Smooth muscle cell (in vitro differentiated cells): Measurements from ENCODE around the gene AKAP13. TPM values are rescaled to one million over a fixed set of nuclear protein-coding genes. Genes with fewer than 3 reads are reported as not detected.

Experiments used
- DNase-seq: peaks from one replicate; lab custom pipeline; 2025; ENCODE audit not compliant: unreplicated experiment; lab: John Stamatoyannopoulos, UW
- H2AFZ ChIP-seq: fragments of 200-600 bp; sonication (generic); 2 replicates; pipeline ENCODE4 v1.6.0; 2016; ENCODE audit warnings: antibody characterized with exemption, low read depth, mild to moderate bottlenecking
- H3F3A ChIP-seq: fragments of 200-600 bp; sonication (generic); 2 replicates; pipeline ENCODE4 v1.6.0; 2017; ENCODE audit warnings: antibody characterized with exemption, low read depth
- H3K27ac ChIP-seq: fragments of 200-600 bp; sonication (generic); 2 replicates; pipeline ENCODE4 v1.5.1; 2016; ENCODE audit warnings: low read depth, mild to moderate bottlenecking
- H3K27me3 ChIP-seq: fragments of 200-600 bp; sonication (generic); 2 replicates; pipeline ENCODE4 v1.6.1; 2016; ENCODE audit warnings: low read depth, mild to moderate bottlenecking
- H3K36me3 ChIP-seq: fragments of 200-600 bp; sonication (generic); 2 replicates; pipeline ENCODE4 v1.5.1; 2016; ENCODE audit warnings: low read depth
- H3K4me1 ChIP-seq: fragments of 200-600 bp; sonication (generic); 2 replicates; pipeline ENCODE4 v1.5.1; 2016; ENCODE audit warnings: low read depth
- H3K4me2 ChIP-seq: fragments of 200-600 bp; sonication (generic); 2 replicates; pipeline ENCODE4 v1.6.0; 2016; ENCODE audit warnings: mild to moderate bottlenecking
- H3K4me3 ChIP-seq: fragments of 200-600 bp; sonication (generic); 2 replicates; pipeline ENCODE4 v1.5.1; 2016; ENCODE audit warnings: mild to moderate bottlenecking
- H3K79me2 ChIP-seq: fragments of 200-600 bp; sonication (generic); 2 replicates; pipeline ENCODE4 v1.6.0; 2016; ENCODE audit warnings: low read depth, mild to moderate bottlenecking
- H3K9ac ChIP-seq: fragments of 200-600 bp; sonication (generic); 2 replicates; pipeline ENCODE4 v1.6.0; 2016; ENCODE audit warnings: low read depth
- H3K9me3 ChIP-seq: fragments of 200-600 bp; sonication (generic); replicated peaks from 2 replicates; pipeline ENCODE4 v1.5.1; 2016; ENCODE audit warnings: low read depth
- H4K20me1 ChIP-seq: fragments of 200-600 bp; sonication (generic); 2 replicates; pipeline ENCODE4 v1.6.0; 2016; ENCODE audit warnings: low read depth
- WGBS: methylation state at CpG from one replicate; pipeline ENCODE4 v1.1.7; 2016; ENCODE audit warnings: low lambda C conversion rate; 5-methylcytosine and 5-hydroxymethylcytosine counted together
- polyA plus RNA-seq: library from polyadenylated mRNA; unstranded; fragments of >200 nt; fragmentation: Nextera tagmentation; extraction: Ambion mirVana; gene quantifications from 2 replicates; pipeline ENCODE4 v1.2.1, GENCODE V29; 2016
- total RNA-seq: library from RNA; depleted of rRNA; stranded (reverse); fragments of >200 nt; gene quantifications from 2 replicates; pipeline ENCODE4 v1.2.3, GENCODE V29; 2014
- TF ChIP-seq, protein P1 (sequence below): fragments of 200-600 bp; sonication (generic); IDR thresholded peaks from 2 replicates; pipeline ENCODE4 v1.5.1; 2017; ENCODE audit warnings: borderline replicate concordance, mild to moderate bottlenecking, antibody characterized with exemption; ENCODE audit not compliant: insufficient read depth, poor library complexity, severe bottlenecking

Gene AKAP13
- total and polyA plus RNA-seq, 2 experiments from 2014 or later = 43.3 to 63.5 TPM

DNA sequence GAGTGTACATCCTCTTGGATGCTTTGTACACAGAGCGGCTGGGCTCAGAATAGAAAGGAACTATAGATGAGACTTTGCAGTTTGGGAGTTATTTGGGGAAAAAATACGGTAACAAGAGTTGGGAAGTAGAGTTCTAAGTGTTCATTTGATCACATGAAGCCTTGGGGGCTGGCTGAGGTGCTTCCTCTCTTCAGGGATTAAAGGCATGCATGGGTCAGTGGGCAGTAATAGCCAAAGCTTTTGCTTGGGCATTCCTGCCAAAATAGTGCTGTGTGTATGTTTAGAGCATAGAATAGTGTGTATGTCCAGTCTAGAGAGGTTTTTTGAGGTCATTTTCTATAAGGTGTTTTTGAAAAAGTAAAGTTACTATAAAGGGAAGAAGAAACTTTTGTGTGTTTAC, 12.8 kb downstream of the AKAP13 start:
- no peak for DNase-seq
- H3K27me3 ChIP-seq = no peaks in the 10 kb centered on the region
- TF ChIP-seq, protein P1, sequence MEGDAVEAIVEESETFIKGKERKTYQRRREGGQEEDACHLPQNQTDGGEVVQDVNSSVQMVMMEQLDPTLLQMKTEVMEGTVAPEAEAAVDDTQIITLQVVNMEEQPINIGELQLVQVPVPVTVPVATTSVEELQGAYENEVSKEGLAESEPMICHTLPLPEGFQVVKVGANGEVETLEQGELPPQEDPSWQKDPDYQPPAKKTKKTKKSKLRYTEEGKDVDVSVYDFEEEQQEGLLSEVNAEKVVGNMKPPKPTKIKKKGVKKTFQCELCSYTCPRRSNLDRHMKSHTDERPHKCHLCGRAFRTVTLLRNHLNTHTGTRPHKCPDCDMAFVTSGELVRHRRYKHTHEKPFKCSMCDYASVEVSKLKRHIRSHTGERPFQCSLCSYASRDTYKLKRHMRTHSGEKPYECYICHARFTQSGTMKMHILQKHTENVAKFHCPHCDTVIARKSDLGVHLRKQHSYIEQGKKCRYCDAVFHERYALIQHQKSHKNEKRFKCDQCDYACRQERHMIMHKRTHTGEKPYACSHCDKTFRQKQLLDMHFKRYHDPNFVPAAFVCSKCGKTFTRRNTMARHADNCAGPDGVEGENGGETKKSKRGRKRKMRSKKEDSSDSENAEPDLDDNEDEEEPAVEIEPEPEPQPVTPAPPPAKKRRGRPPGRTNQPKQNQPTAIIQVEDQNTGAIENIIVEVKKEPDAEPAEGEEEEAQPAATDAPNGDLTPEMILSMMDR = no peak
- WGBS = 88% methylated on average over 2 of the region's 2 CpGs
- H3K4me1 ChIP-seq = peaks cover 25% of the 10 kb centered on the region
- H3K4me2 ChIP-seq = no peak overlapping the region
- no peaks in the 10 kb centered on the region for H3K36me3 ChIP-seq
- no peaks in the 10 kb centered on the region for H3F3A ChIP-seq
- peak overlapping the region; percentile 56 for H3K27ac ChIP-seq
- H3K9me3 ChIP-seq = no peaks in the 10 kb centered on the region
- H3K79me2 ChIP-seq = peaks cover 100% of the 10 kb centered on the region
- H4K20me1 ChIP-seq = peaks cover 97% of the 10 kb centered on the region
- no peak overlapping the region for H2AFZ ChIP-seq
- H3K9ac ChIP-seq = no peak overlapping the region
- H3K4me3 ChIP-seq = no peak overlapping the region

DNA sequence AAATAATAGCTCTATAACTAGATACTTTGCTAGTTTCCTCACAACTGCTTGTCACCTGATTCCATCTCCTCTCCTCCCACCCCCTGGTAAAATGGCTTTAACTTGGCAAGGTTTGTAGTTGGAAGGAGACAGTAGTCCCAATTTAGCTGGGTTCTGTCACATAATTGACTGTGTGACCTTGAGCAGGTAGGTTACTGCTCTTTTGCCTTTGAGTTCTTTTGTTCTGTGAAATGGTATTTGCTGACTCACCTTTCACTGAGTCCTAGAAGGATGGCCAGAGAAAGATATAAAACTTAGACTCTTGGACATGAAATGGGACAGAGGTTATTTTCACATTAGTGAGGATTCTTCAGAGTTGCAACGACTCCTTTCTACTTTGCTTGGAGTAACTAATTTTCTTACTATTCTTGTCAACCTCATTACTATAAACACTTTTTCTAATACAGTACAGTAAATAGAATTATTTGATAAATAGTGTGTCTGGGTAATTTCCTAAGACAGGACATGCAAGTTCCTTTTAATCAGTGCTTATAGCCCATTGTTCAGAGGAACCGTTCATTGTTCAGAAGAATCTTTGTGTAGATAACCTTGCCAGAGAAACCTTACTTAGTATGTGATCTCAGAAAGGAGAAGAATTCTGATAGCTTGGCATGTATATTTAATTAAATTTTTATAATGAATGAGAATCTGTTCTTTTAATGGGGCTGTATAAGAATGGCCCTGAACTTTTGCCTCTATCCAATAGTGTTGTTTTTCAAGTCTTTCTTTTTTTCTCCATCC, 14.3 kb downstream of the AKAP13 start:
- Histone ChIP-seq H3K4me2 (peak overlapping the region; percentile 16), H3K9ac (no peak overlapping the region)

DNA sequence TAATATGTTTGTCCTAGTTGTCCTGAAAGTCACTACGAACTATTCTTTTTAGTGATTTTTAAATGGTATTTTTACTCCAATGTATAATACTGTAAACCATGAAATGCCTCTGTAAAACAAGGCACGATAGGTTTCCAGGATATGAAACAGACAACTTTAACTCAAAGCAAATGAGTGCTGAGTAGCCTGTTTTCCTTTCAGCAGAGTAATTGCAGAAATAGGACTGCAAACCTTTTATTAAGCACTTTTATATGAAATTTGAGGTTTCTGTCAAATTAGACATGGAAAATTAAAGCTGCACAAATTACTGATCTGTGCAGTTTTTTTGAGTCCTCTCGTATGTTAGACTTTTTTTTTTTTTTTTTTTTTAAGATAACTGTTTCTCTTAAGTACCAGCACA, 16.2 kb downstream of the AKAP13 start:
- no peak overlapping the region for H3K9ac ChIP-seq
- H3K4me1 ChIP-seq = peaks cover 31% of the 10 kb centered on the region
- peak overlapping the region; percentile 56 for H3K27ac ChIP-seq
- H3K9me3 ChIP-seq = no peaks in the 10 kb centered on the region
- H3K36me3 ChIP-seq = no peaks in the 10 kb centered on the region
- no peak overlapping the region for H3K4me3 ChIP-seq
- no peaks in the 10 kb centered on the region for H3K27me3 ChIP-seq
- no peak for DNase-seq
- H3K4me2 ChIP-seq = peak overlapping the region; percentile 43
- TF ChIP-seq, protein P1 = no peak
- WGBS = 53% methylated on average over 3 of the region's 3 CpGs
- no peaks in the 10 kb centered on the region for H3F3A ChIP-seq
- no peak overlapping the region for H2AFZ ChIP-seq
- H4K20me1 ChIP-seq = peaks cover 89% of the 10 kb centered on the region
- peaks cover 97% of the 10 kb centered on the region for H3K79me2 ChIP-seq

More for the DNA sequence above, 14.3 kb downstream of the AKAP13 start:
- TF ChIP-seq, protein P1 = no peak
- Histone ChIP-seq H3K4me3 (no peak overlapping the region), H3F3A (no peaks in the 10 kb centered on the region), H3K4me1 (peaks cover 25% of the 10 kb centered on the region), H3K9me3 (no peaks in the 10 kb centered on the region), H3K27me3 (no peaks in the 10 kb centered on the region), H3K79me2 (peaks cover 97% of the 10 kb centered on the region), H2AFZ (no peak overlapping the region), H3K36me3 (no peaks in the 10 kb centered on the region), H4K20me1 (peaks cover 92% of the 10 kb centered on the region), H3K27ac (peak overlapping the region; percentile 56)
- DNase-seq = no peak
- WGBS = 75% methylated on average over 2 of the region's 2 CpGs

DNA sequence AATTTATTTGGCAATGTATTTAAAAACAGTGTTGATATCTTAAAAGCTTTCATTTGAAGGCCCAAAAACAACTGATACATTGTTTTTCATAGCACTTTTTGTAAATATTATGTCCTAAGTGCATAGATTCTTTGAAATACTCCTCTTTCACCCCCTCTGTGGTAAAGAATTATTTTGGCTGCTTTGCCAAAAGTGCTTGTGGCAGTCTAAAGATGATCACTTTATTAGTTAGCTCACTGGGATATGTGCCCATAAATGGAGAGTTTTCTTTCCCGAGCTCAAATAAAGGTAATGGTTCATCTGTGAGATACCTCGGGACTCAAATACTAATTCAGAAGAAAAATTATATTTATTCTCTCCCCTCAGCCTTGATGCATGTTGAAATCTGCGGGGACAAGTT, 16.7 kb downstream of the AKAP13 start:
- no peaks in the 10 kb centered on the region for H3K36me3 ChIP-seq
- no peak overlapping the region for H3K9ac ChIP-seq
- no peak overlapping the region for H3K27ac ChIP-seq
- no peak overlapping the region for H3K4me2 ChIP-seq
- H3K79me2 ChIP-seq = peaks cover 97% of the 10 kb centered on the region
- H3K9me3 ChIP-seq = no peaks in the 10 kb centered on the region
- H3K4me3 ChIP-seq = no peak overlapping the region
- H2AFZ ChIP-seq = no peak overlapping the region
- 85% methylated on average over 3 of the region's 3 CpGs for WGBS
- H3K27me3 ChIP-seq = no peaks in the 10 kb centered on the region
- no peak for DNase-seq
- no peaks in the 10 kb centered on the region for H3F3A ChIP-seq
- H3K4me1 ChIP-seq = peaks cover 36% of the 10 kb centered on the region
- peaks cover 90% of the 10 kb centered on the region for H4K20me1 ChIP-seq
- TF ChIP-seq, protein P1 = no peak
